Breast epithelium (tissue), 4 donors: ENCODE data around the gene CRYZL1. TPM values are rescaled to one million over a fixed set of nuclear protein-coding genes. Genes with fewer than 3 reads are reported as not detected.

ENCODE experiments used
- DNase-seq, 2 donors: peaks; one replicate each; pipeline ENCODE4 v3.0.0-alpha.2; 2019; ENCODE audit warnings: low spot score in 2 of 2
- H3K27ac ChIP-seq, 2 donors: fragments of 200-600 bp; sonication (generic) in 1 of 2; one replicate each; pipeline ENCODE4 v1.5.1; 2016 to 2019; ENCODE audit warnings: mild to moderate bottlenecking in 1 of 2
- H3K27me3 ChIP-seq, 2 donors: fragments of 200-600 bp; sonication (generic) in 1 of 2; one replicate each; pipeline versions ENCODE4 v1.5.1 to v1.6.0; 2017 to 2019; ENCODE audit warnings: control low read depth in 1 of 2, mild to moderate bottlenecking in 1 of 2
- H3K36me3 ChIP-seq: fragments of 200-600 bp; one replicate; pipeline ENCODE4 v1.5.1; 2019
- H3K4me1 ChIP-seq, 2 donors: fragments of 200-600 bp; sonication (generic); one replicate each; pipeline ENCODE4 v1.5.1; 2016 to 2019; ENCODE audit warnings: control low read depth in 1 of 2
- H3K4me3 ChIP-seq, 3 donors: fragments of 200-600 bp; sonication (generic); 1 replicate in 2 of 3; 2 replicates in 1 of 3; pipeline ENCODE4 v1.5.1; 2016 to 2019; ENCODE audit warnings: mild to moderate bottlenecking in 3 of 3, moderate library complexity in 2 of 3
- H3K9me3 ChIP-seq, 2 donors: fragments of 200-600 bp; sonication (generic) in 1 of 2; one replicate each; pipeline ENCODE4 v1.5.1; 2016 to 2019; ENCODE audit warnings: control low read depth in 1 of 2
- CTCF ChIP-seq, 3 donors: fragments of 450-650 bp; IDR thresholded peaks; one replicate each; pipeline ENCODE4 v1.5.1; 2016 to 2017; ENCODE audit warnings: antibody characterized with exemption in 3 of 3, mild to moderate bottlenecking in 3 of 3, moderate library complexity in 3 of 3
- POLR2A ChIP-seq: fragments of 450-650 bp; IDR thresholded peaks from one replicate; pipeline ENCODE4 v1.6.1; 2016; ENCODE audit warnings: antibody characterized with exemption, mild to moderate bottlenecking, moderate library complexity
- POLR2AphosphoS5 ChIP-seq, 3 donors: sonication (generic); formaldehyde crosslinking; IDR thresholded peaks; one replicate each; pipeline ENCODE4 v1.6.1; 2017; ENCODE audit warnings: antibody characterized with exemption in 3 of 3
- intact Hi-C: fragments of 100-400 bp; cut with DNase I; formaldehyde crosslinking; loops from one replicate; pipeline ENCODE4 v1.15.1; 2023; ENCODE audit warnings: low total_unique reads
- total RNA-seq, 3 donors: library from RNA; depleted of rRNA; stranded (reverse); fragments of >200 nt; gene quantifications; one replicate each; pipeline ENCODE4 v1.1.0, GENCODE V29; 2016

The CRYZL1 gene
- total RNA-seq, result 10 to 100 TPM; 24.9 to 49.4 (median 47.6) TPM

DNA sequence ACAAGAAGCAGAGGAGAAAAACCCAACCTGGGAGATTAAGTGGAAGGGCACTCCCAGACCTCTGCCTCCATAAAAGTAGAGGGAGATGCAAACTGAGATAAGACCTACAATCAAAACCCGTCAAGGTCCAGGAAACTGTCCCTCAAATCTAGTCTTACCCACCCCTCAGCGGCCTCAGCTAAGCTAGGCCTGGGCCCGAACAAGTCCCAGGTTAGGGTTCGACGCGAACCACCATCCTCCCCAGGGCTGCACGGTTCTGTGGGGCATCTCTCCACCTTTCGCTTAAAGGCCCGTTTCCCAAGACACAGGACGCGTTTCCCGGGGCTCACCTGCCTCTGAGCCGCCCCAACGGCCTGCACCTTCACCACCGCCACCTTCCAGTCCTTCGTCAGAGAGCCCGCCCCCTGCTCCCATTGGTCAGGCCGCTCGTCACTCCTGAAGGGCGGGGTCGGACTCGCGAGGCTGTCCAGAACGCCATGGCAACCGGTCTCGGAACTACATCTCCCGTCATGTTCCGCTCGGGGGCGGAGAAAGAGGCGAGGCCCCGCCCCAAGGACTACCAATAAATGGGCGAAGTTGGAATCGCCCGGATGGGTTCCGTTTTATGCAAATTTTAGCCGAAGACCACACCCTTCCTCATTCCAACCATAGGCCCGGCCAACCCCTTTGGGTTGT, at the start of gene CRYZL1:
Gene CRYZL1 (minus strand): TSS at position 390 of the 675 bp plus-strand sequence. CDS start 10,190 bp downstream, outside the sequence.
- intact Hi-C loops, result loop anchor here (10.0 kb wide), 1 partner anchor 253 kb away; no protein-coding TSS in a partner anchor
- no peaks in the 10 kb centered on the region for H3K9me3 ChIP-seq
- peak within 1 kb of the TSS; percentile 93 to 96 for H3K27ac ChIP-seq
- peak within 1 kb of the TSS; percentile 88 to 98 (median 94) for H3K4me3 ChIP-seq
- H3K4me1 ChIP-seq, result peaks cover 0 to 3% of the 10 kb centered on the region in 2 donors
- H3K36me3 ChIP-seq, result no peaks in the 10 kb centered on the region
- H3K27me3 ChIP-seq, result no peaks in the 10 kb centered on the region
- TF ChIP-seq POLR2AphosphoS5 (IDR thresholded peaks at IDR 0.05) (peak in 1 of 3 donors; percentile 74), CTCF (IDR thresholded peaks at IDR 0.05) (no peak), POLR2A (peak; percentile 49)
- peak; percentile 100 for DNase-seq

GRCh38 chr21:33690874-33691273, 49.3 kb upstream of the CRYZL1 start:
- no peak for DNase-seq
- intact Hi-C loops, result no loop called here

DNA sequence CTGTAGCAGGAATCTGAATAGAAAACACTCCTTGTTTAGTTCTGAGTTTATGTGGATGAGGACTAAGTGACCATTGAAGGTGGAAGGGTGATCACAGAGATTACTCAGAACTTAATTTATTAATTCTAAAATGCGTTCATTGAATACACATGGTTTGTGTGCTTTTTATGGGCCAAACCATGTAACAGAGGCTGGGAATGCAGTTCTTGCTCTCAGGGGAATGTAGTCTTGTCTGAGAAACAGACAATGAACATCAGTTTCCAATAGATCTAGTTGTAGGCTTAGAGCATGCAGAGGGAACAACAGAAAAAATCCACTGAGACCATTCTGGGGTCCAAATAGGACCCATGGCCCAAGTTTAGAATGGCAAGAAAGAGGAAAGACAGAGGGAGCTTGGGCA, 46.8 kb upstream of the CRYZL1 start:
- DNase-seq, result no peak
- Histone ChIP-seq H3K27ac (no peak overlapping the region), H3K27me3 (no peaks in the 10 kb centered on the region), H3K36me3 (no peaks in the 10 kb centered on the region), H3K4me3 (no peak overlapping the region), H3K9me3 (no peaks in the 10 kb centered on the region), H3K4me1 (no peaks in the 10 kb centered on the region)
- TF ChIP-seq POLR2AphosphoS5 (IDR thresholded peaks at IDR 0.05), result no peak
- TF ChIP-seq POLR2A, result no peak
- TF ChIP-seq CTCF (IDR thresholded peaks at IDR 0.05), result no peak
- intact Hi-C loops, result no loop called here

More at GRCh38 chr21:33690874-33691273, 49.3 kb upstream of the CRYZL1 start:
- Histone ChIP-seq H3K4me1 (no peaks in the 10 kb centered on the region), H3K9me3 (no peaks in the 10 kb centered on the region), H3K27ac (no peak overlapping the region), H3K27me3 (no peaks in the 10 kb centered on the region), H3K4me3 (no peak overlapping the region), H3K36me3 (no peaks in the 10 kb centered on the region)
- TF ChIP-seq POLR2AphosphoS5 (IDR thresholded peaks at IDR 0.05), result no peak
- no peak for TF ChIP-seq CTCF (IDR thresholded peaks at IDR 0.05)
- no peak for TF ChIP-seq POLR2A

- H3K4me3 ChIP-seq, result no peak overlapping the region
- no peak for DNase-seq
- no peak overlapping the region for H3K27ac ChIP-seq
- H3K4me1 ChIP-seq, result no peaks in the 10 kb centered on the region
- TF ChIP-seq POLR2AphosphoS5 (IDR thresholded peaks at IDR 0.05), result no peak
- TF ChIP-seq POLR2A, result no peak
- TF ChIP-seq CTCF (IDR thresholded peaks at IDR 0.05), result no peak
- intact Hi-C loops, result no loop called here
- no peaks in the 10 kb centered on the region for H3K27me3 ChIP-seq
- H3K9me3 ChIP-seq, result no peaks in the 10 kb centered on the region
- H3K36me3 ChIP-seq, result no peaks in the 10 kb centered on the region
Observed at GRCh38 chr21:33687634-33688033, 46.1 kb upstream of the CRYZL1 start.

- Histone ChIP-seq H3K4me1 (no peaks in the 10 kb centered on the region), H3K36me3 (no peaks in the 10 kb centered on the region), H3K9me3 (no peaks in the 10 kb centered on the region), H3K27me3 (no peaks in the 10 kb centered on the region), H3K4me3 (no peak overlapping the region), H3K27ac (no peak overlapping the region)
- no peak for TF ChIP-seq CTCF (IDR thresholded peaks at IDR 0.05)
- no peak for TF ChIP-seq POLR2A
- no peak for TF ChIP-seq POLR2AphosphoS5 (IDR thresholded peaks at IDR 0.05)
- intact Hi-C loops, result no loop called here
- DNase-seq, result no peak
Observed at GRCh38 chr21:33686386-33686785, 44.8 kb upstream of the CRYZL1 start.
